SK-N-MC (cell line): ENCODE data around the gene TMEM81.

ENCODE experiments used
- EZH2 ChIP-seq: fragments of 200-600 bp; sonication (generic); IDR thresholded peaks from one replicate; pipeline ENCODE4 v1.6.1; 2017; ENCODE audit warnings: antibody characterized with exemption
- FOXP2 ChIP-seq: optimal IDR thresholded peaks from 2 replicates; pipeline ENCODE3; 2011; ENCODE audit warnings: mild to moderate bottlenecking, moderate library complexity; ENCODE audit not compliant: insufficient read depth; ENCODE audit errors: extremely low read length, control extremely low read depth
- POLR2AphosphoS5 ChIP-seq: IDR thresholded peaks from 2 replicates; pipeline ENCODE4 v1.6.1; 2012; ENCODE audit warnings: mild to moderate bottlenecking, low read depth, low read length, borderline replicate concordance

- TF ChIP-seq POLR2AphosphoS5 (no peak), FOXP2 (no peak), EZH2 (no peak)
These were observed 34.5 kb upstream of the TMEM81 start for GRCh38 chr1:205118752-205119151.
